Camera-type eye (tissue), 1 donor: ENCODE results near the gene UGT2A3. TPM values are rescaled to one million over a fixed set of nuclear protein-coding genes. Genes with fewer than 3 reads are reported as not detected.

Experiments
- total RNA-seq: library from RNA; depleted of rRNA; stranded (reverse); fragments of >200 nt; gene quantifications from one replicate; pipeline ENCODE4 v1.2.3, GENCODE V29; 2014

Gene UGT2A3
- 0.22 TPM for total RNA-seq

DNA sequence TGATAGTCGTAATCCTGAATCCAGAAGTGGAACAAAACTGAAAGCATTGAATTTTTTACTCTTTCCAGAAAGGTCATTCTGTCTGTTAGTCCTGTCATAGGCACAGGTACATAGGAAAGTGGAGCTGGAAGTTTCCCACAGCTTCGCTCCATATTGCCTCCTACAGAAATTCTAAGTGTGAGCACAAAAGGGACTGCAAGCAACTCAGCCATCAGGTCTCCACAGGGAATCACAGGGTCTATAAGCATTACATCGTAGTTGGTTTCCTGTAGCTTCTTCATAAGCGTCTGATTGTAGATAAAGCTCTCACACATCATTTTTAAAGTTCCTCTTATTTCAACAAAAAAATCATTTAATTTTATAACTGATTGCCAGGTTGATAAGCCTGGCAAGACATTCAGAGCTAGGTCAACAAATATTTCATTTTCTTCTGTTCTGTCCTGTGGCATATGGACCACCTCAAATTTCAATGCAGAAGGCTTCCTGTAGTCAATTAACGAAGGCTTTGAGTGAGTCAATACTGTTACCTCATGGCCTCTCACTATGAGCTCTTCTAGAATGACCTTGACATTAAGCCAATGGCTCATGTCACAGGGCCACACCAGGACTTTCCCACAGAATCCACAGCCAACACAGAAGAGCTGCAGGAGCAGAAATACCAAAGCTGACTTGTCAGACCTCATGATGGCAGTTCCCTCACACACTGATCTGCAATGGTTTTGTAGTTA lies at the start of gene UGT2A3:
TSS of gene UGT2A3 (minus strand) at position 727 of the 728 bp plus-strand sequence. CDS start at position 683, 44 bp downstream.

Other genes starting within 250 kb of the UGT2A3 start
- not detected for gene UGT2B10, start 135.8 kb downstream of the UGT2A3 start, total RNA-seq
- gene UGT2B7, start 144.7 kb upstream of the UGT2A3 start, total RNA-seq: 0.71 TPM